MM.1S (cell line): ENCODE results near the gene CPEB1.

Experiments used
- CTCF ChIP-seq: fragments of 300-600 bp; sonication (generic); IDR thresholded peaks from 2 replicates; pipeline ENCODE4 v1.5.1; 2016; ENCODE audit warnings: antibody characterized with exemption, low read length, mixed read lengths
- EZH2 ChIP-seq: fragments of 300-600 bp; sonication (generic); optimal IDR thresholded peaks from 2 replicates; pipeline ENCODE3; 2017; ENCODE audit warnings: low read depth, mild to moderate bottlenecking, antibody characterized with exemption, low read length, mixed read lengths
- EZH2phosphoT487 ChIP-seq: fragments of 300-600 bp; sonication (generic); IDR thresholded peaks from 2 replicates; pipeline ENCODE4 v1.6.1; 2018; ENCODE audit warnings: antibody characterized with exemption, low read length

- TF ChIP-seq CTCF (no peak), EZH2 (no peak), EZH2phosphoT487 (no peak)
These were observed 104.0 kb downstream of the CPEB1 start for GRCh38 chr15:82543160-82543559.
